OCI-M2 (cell line): Measurements from ENCODE around the gene NUP93.

Source experiments
- DNase-seq: peaks from one replicate; lab custom pipeline; 2025; ENCODE audit not compliant: unreplicated experiment; lab: John Stamatoyannopoulos, UW

NUP93 gene

GRCh38 chr16:56741399-56741798 is 11.5 kb downstream of the NUP93 start:
- DNase-seq, result no peak

- DNase-seq, result no peak
Observed at GRCh38 chr16:56742030-56742984, 12.4 kb downstream of the NUP93 start.

- DNase-seq, result no peak
Observed at GRCh38 chr16:56743840-56744239, 13.9 kb downstream of the NUP93 start.

- DNase-seq, result no peak
Observed at GRCh38 chr16:56744996-56745640, 15.2 kb downstream of the NUP93 start.

- no peak for DNase-seq
Observed at GRCh38 chr16:56747486-56748045, 17.6 kb downstream of the NUP93 start.

GRCh38 chr16:56748191-56748590 is 18.3 kb downstream of the NUP93 start:
- no peak for DNase-seq

- DNase-seq, result no peak
Observed at GRCh38 chr16:56748826-56749225, 18.9 kb downstream of the NUP93 start.

- DNase-seq, result no peak
Observed at GRCh38 chr16:56749672-56750491, 20.0 kb downstream of the NUP93 start.

GRCh38 chr16:56753410-56753809 is 23.5 kb downstream of the NUP93 start:
- no peak for DNase-seq

GRCh38 chr16:56755038-56755437 is 25.1 kb downstream of the NUP93 start:
- no peak for DNase-seq

- DNase-seq, result no peak
Observed at GRCh38 chr16:56758432-56758831, 28.5 kb downstream of the NUP93 start.

- DNase-seq, result no peak
Observed at GRCh38 chr16:56758930-56759329, 29.0 kb downstream of the NUP93 start.

- DNase-seq, result no peak
Observed at GRCh38 chr16:56763291-56763916, 33.5 kb downstream of the NUP93 start.

- DNase-seq, result no peak
Observed at GRCh38 chr16:56764835-56765234, 34.9 kb downstream of the NUP93 start.

GRCh38 chr16:56765949-56766348 is 36.0 kb downstream of the NUP93 start:
- no peak for DNase-seq

GRCh38 chr16:56767024-56767423 is 37.1 kb downstream of the NUP93 start:
- DNase-seq, result no peak

GRCh38 chr16:56769677-56770076 is 39.7 kb downstream of the NUP93 start:
- DNase-seq, result no peak

GRCh38 chr16:56771558-56772279 is 41.8 kb downstream of the NUP93 start:
- DNase-seq, result no peak

- no peak for DNase-seq
Observed at GRCh38 chr16:56773532-56773931, 43.6 kb downstream of the NUP93 start.
